MM.1S (cell line): Measurements from ENCODE around the gene CNKSR3.

Experiments
- DNase-seq: peaks from one replicate; pipeline ENCODE4 v3.0.0-alpha.2; 2015
- H2AFZ ChIP-seq: fragments of 300-600 bp; sonication (generic); 2 replicates; pipeline ENCODE4 v1.6.0; 2016; ENCODE audit warnings: antibody characterized with exemption, low read length
- H3F3A ChIP-seq: fragments of 300-600 bp; sonication (generic); 2 replicates; pipeline ENCODE4 v1.6.1; 2016; ENCODE audit warnings: mild to moderate bottlenecking, antibody characterized with exemption, low read length, moderate library complexity, mixed read lengths; ENCODE audit not compliant: insufficient read depth
- H3K27ac ChIP-seq: fragments of 300-600 bp; sonication (generic); 2 replicates; pipeline ENCODE4 v1.5.1; 2016; ENCODE audit warnings: mild to moderate bottlenecking, low read length
- H3K27me3 ChIP-seq: fragments of 300-600 bp; sonication (generic); replicated peaks from 2 replicates; pipeline ENCODE4 v1.6.0; 2016; ENCODE audit warnings: low read length; ENCODE audit not compliant: insufficient read depth
- H3K36me3 ChIP-seq: fragments of 300-600 bp; sonication (generic); replicated peaks from 2 replicates; pipeline ENCODE4 v1.6.1; 2016; ENCODE audit warnings: mild to moderate bottlenecking, low read length, mixed read lengths; ENCODE audit not compliant: insufficient read depth
- H3K4me1 ChIP-seq: fragments of 300-600 bp; sonication (generic); 2 replicates; pipeline ENCODE4 v1.6.1; 2016; ENCODE audit warnings: low read length, mixed read lengths
- H3K4me2 ChIP-seq: fragments of 300-600 bp; sonication (generic); 2 replicates; pipeline ENCODE4 v1.6.0; 2016; ENCODE audit warnings: low read depth, low read length
- H3K4me3 ChIP-seq: fragments of 300-600 bp; sonication (generic); 2 replicates; pipeline ENCODE4 v1.5.1; 2016; ENCODE audit warnings: low read length, mixed read lengths
- H3K79me2 ChIP-seq: fragments of 300-600 bp; sonication (generic); 2 replicates; pipeline ENCODE4 v1.6.1; 2016; ENCODE audit warnings: mixed run types, low read length, mixed read lengths
- H3K9ac ChIP-seq: fragments of 300-600 bp; sonication (generic); 2 replicates; pipeline ENCODE4 v1.6.1; 2016; ENCODE audit warnings: low read length, mixed read lengths
- H3K9me2 ChIP-seq: fragments of 300-600 bp; sonication (generic); replicated peaks from 2 replicates; pipeline ENCODE4 v1.6.1; 2016; ENCODE audit warnings: mild to moderate bottlenecking, low read length, mixed read lengths; ENCODE audit not compliant: insufficient read depth
- H3K9me3 ChIP-seq: fragments of 300-600 bp; sonication (generic); replicated peaks from 2 replicates; pipeline ENCODE4 v1.6.1; 2016; ENCODE audit warnings: mild to moderate bottlenecking, low read length, mixed read lengths; ENCODE audit not compliant: insufficient read depth
- H4K20me1 ChIP-seq: fragments of 300-600 bp; sonication (generic); 2 replicates; pipeline ENCODE4 v1.6.1; 2016; ENCODE audit warnings: mild to moderate bottlenecking, low read length, moderate library complexity, mixed read lengths; ENCODE audit not compliant: insufficient read depth
- CTCF ChIP-seq: fragments of 300-600 bp; sonication (generic); IDR thresholded peaks from 2 replicates; pipeline ENCODE4 v1.5.1; 2016; ENCODE audit warnings: antibody characterized with exemption, low read length, mixed read lengths
- EZH2 ChIP-seq: fragments of 300-600 bp; sonication (generic); optimal IDR thresholded peaks from 2 replicates; pipeline ENCODE3; 2017; ENCODE audit warnings: low read depth, mild to moderate bottlenecking, antibody characterized with exemption, low read length, mixed read lengths
- EZH2phosphoT487 ChIP-seq: fragments of 300-600 bp; sonication (generic); IDR thresholded peaks from 2 replicates; pipeline ENCODE4 v1.6.1; 2018; ENCODE audit warnings: antibody characterized with exemption, low read length

CNKSR3 gene

GRCh38 chr6:154549179-154549578, 38.7 kb upstream of the CNKSR3 start:
- DNase-seq: no peak
- TF ChIP-seq EZH2phosphoT487 (no peak), EZH2 (no peak), CTCF (no peak)
- Histone ChIP-seq H3K4me2 (no peak overlapping the region), H3K4me1 (no peaks in the 10 kb centered on the region), H3K27me3 (no peaks in the 10 kb centered on the region), H3K9ac (no peak overlapping the region), H3K9me3 (no peaks in the 10 kb centered on the region), H3K27ac (no peak overlapping the region), H4K20me1 (no peaks in the 10 kb centered on the region), H3F3A (no peaks in the 10 kb centered on the region), H3K79me2 (no peaks in the 10 kb centered on the region), H3K36me3 (no peaks in the 10 kb centered on the region), H3K9me2 (no peaks in the 10 kb centered on the region), H3K4me3 (no peak overlapping the region), H2AFZ (no peak overlapping the region)

GRCh38 chr6:154548130-154548830, 37.8 kb upstream of the CNKSR3 start:
- no peak overlapping the region for H3K27ac ChIP-seq
- no peak for DNase-seq
- H3K9me2 ChIP-seq: no peaks in the 10 kb centered on the region

GRCh38 chr6:154543628-154544027, 33.1 kb upstream of the CNKSR3 start:
- H3K4me2 ChIP-seq: no peak overlapping the region
- no peak for TF ChIP-seq CTCF
- no peak for TF ChIP-seq EZH2
- no peak for TF ChIP-seq EZH2phosphoT487
- H3K9ac ChIP-seq: no peak overlapping the region
- no peaks in the 10 kb centered on the region for H3K79me2 ChIP-seq
- H3K4me1 ChIP-seq: no peaks in the 10 kb centered on the region
- no peaks in the 10 kb centered on the region for H4K20me1 ChIP-seq
- DNase-seq: no peak
- H3K36me3 ChIP-seq: no peaks in the 10 kb centered on the region
- H3K9me3 ChIP-seq: no peaks in the 10 kb centered on the region
- H3K27me3 ChIP-seq: no peaks in the 10 kb centered on the region
- no peak overlapping the region for H2AFZ ChIP-seq
- H3K9me2 ChIP-seq: no peaks in the 10 kb centered on the region
- no peak overlapping the region for H3K27ac ChIP-seq
- H3K4me3 ChIP-seq: no peak overlapping the region
- H3F3A ChIP-seq: no peaks in the 10 kb centered on the region

More at GRCh38 chr6:154548130-154548830, 37.8 kb upstream of the CNKSR3 start:
- no peaks in the 10 kb centered on the region for H3K9me3 ChIP-seq
- H3K9ac ChIP-seq: no peak overlapping the region
- H3K36me3 ChIP-seq: no peaks in the 10 kb centered on the region
- no peak overlapping the region for H3K4me2 ChIP-seq
- TF ChIP-seq EZH2phosphoT487 (no peak), CTCF (no peak), EZH2 (no peak)
- no peak overlapping the region for H3K4me3 ChIP-seq
- no peaks in the 10 kb centered on the region for H4K20me1 ChIP-seq
- H3K79me2 ChIP-seq: no peaks in the 10 kb centered on the region
- no peaks in the 10 kb centered on the region for H3F3A ChIP-seq
- H3K27me3 ChIP-seq: no peaks in the 10 kb centered on the region
- no peak overlapping the region for H2AFZ ChIP-seq
- H3K4me1 ChIP-seq: no peaks in the 10 kb centered on the region
